HepG2 (cell line): Measurements from ENCODE around the gene ETDC. TPM values are rescaled to one million over a fixed set of nuclear protein-coding genes. Genes with fewer than 3 reads are reported as not detected.

Experiments used
- ATAC-seq: fragments of 200-7000 bp; cut with Tn5 transposase; 3 replicates; pipeline ENCODE4 v1.9.1; 2020; ENCODE audit warnings: mild to moderate bottlenecking, moderate library complexity
- BruUV-seq: library from RNA; stranded (reverse); fragments of 400-500 nt; replicated peaks from 2 replicates; lab custom pipeline; 2021; lab: Mats Ljungman, UMichigan
- CTCF ChIA-PET: fragments of 300-600 bp; formaldehyde crosslinking; extraction: SDS; loops from one replicate; lab custom pipeline; 2021; ENCODE audit warnings: low total read pairs, inconsistent platforms, low intra/inter-chr PET ratio; lab: Yijun Ruan, JAX
- POLR2A ChIA-PET: fragments of 350-600 bp; sonication (Branson Sonifier 250); formaldehyde crosslinking; loops from one replicate; lab custom pipeline; 2020; ENCODE audit warnings: antibody characterized with exemption, inconsistent platforms; lab: Yijun Ruan, JAX
- DNase-seq: peaks from one replicate; pipeline ENCODE4 v3.0.0-alpha.2; 2015; ENCODE audit warnings: low spot score
- FAIRE-seq: peaks from 3 replicates; lab custom pipeline; 2011; peaks lifted over from hg19 to GRCh38; lab: Jason Lieb, UNC
- H2AFZ ChIP-seq: one replicate; pipeline ENCODE4 v1.6.1; 2011; ENCODE audit warnings: low read length, inconsistent platforms
- H3K27ac ChIP-seq: fragments of 300-600 bp; 3 replicates; pipeline ENCODE4 v1.8.0; 2011; ENCODE audit warnings: mixed run types, mild to moderate bottlenecking, mixed read lengths, low read length, inconsistent platforms; ENCODE audit not compliant: insufficient read depth; ENCODE audit errors: extremely low read length
- H3K27me3 ChIP-seq, 2 experiments: fragments of 200-600 bp in 1 of 2; 2 replicates in 1 of 2; 3 replicates in 1 of 2; pipeline versions ENCODE4 v1.6.0 to v1.8.0; 2011; ENCODE audit warnings: low read length in 2 of 2, mild to moderate bottlenecking in 2 of 2, moderate library complexity in 2 of 2, inconsistent platforms in 1 of 2; ENCODE audit not compliant: insufficient read depth in 2 of 2, control insufficient read depth in 1 of 2
- H3K36me3 ChIP-seq, 2 experiments: fragments of 200-600 bp in 1 of 2; replicated peaks in 1 of 2; 2 replicates in 1 of 2; 3 replicates in 1 of 2; pipeline versions ENCODE4 v1.5.1 to v1.8.0; 2011; ENCODE audit warnings: low read length in 2 of 2, inconsistent platforms in 1 of 2; ENCODE audit not compliant: insufficient read depth in 2 of 2, control insufficient read depth in 1 of 2
- H3K4me1 ChIP-seq: 2 replicates; pipeline ENCODE4 v1.5.1; 2012; ENCODE audit warnings: low read length, inconsistent platforms; ENCODE audit not compliant: insufficient read depth
- H3K4me2 ChIP-seq: 2 replicates; pipeline ENCODE4 v1.6.0; 2011; ENCODE audit warnings: low read depth, low read length, inconsistent platforms
- H3K4me3 ChIP-seq, 3 experiments: fragments of 200-600 bp in 1 of 3; sonication (generic), shearing (Covaris generic) in 1 of 3; replicated peaks in 1 of 3; 2 replicates each; pipeline ENCODE4 v1.5.1; 2011 to 2016; ENCODE audit warnings: low read length in 3 of 3, inconsistent platforms in 2 of 3, low read depth in 2 of 3, mild to moderate bottlenecking in 2 of 3, control low read depth in 1 of 3, mixed read lengths in 1 of 3; ENCODE audit not compliant: insufficient read depth in 1 of 3
- H3K79me2 ChIP-seq: one replicate; pipeline ENCODE4 v1.6.1; 2011; ENCODE audit warnings: low read length, inconsistent platforms; ENCODE audit not compliant: insufficient read depth
- H3K9ac ChIP-seq: 2 replicates; pipeline ENCODE4 v1.6.0; 2011; ENCODE audit warnings: mild to moderate bottlenecking, low read depth, low read length, inconsistent platforms; ENCODE audit not compliant: insufficient read depth
- H3K9me3 ChIP-seq: 2 replicates; pipeline ENCODE4 v1.5.1; 2012; ENCODE audit warnings: mild to moderate bottlenecking, low read length
- H4K20me1 ChIP-seq: 2 replicates; pipeline ENCODE4 v1.6.0; 2011; ENCODE audit warnings: inconsistent platforms, mild to moderate bottlenecking, low read length, moderate library complexity; ENCODE audit not compliant: insufficient read depth
- ATF1 ChIP-seq: IDR thresholded peaks from 2 replicates; pipeline ENCODE4 v1.6.1; 2016; ENCODE audit warnings: mild to moderate bottlenecking, control low read depth
- CBX2 ChIP-seq, 2 experiments: fragments of 200-600 bp in 1 of 2; sonication (generic); formaldehyde crosslinking in 1 of 2; IDR thresholded peaks; 2 replicates each; pipeline versions ENCODE4 v1.7.0 to v1.8.1; 2018 to 2022; ENCODE audit warnings: low read depth in 2 of 2, low read length in 1 of 2, mild to moderate bottlenecking in 1 of 2, missing genetic modification reagents in 1 of 2
- CCAR2 ChIP-seq: fragments of 200-400 bp; formaldehyde crosslinking; optimal IDR thresholded peaks from 2 replicates; pipeline ENCODE3; 2018; ENCODE audit warnings: low read depth, mild to moderate bottlenecking, low read length, moderate library complexity
- CENPX ChIP-seq: sonication (generic); formaldehyde crosslinking; IDR thresholded peaks from 2 replicates; pipeline ENCODE4 v1.9.0; 2021; ENCODE audit warnings: mild to moderate bottlenecking, missing genetic modification reagents, moderate library complexity
- GTF2F1 ChIP-seq: fragments of 150-350 bp; IDR thresholded peaks from 2 replicates; pipeline ENCODE4 v1.6.1; 2014; ENCODE audit warnings: low read length
- HOXA5 ChIP-seq: sonication (generic); formaldehyde crosslinking; IDR thresholded peaks from 2 replicates; pipeline ENCODE4 v1.4.0; 2020; ENCODE audit warnings: missing genetic modification reagents
- MYNN ChIP-seq: sonication (generic); formaldehyde crosslinking; IDR thresholded peaks from 2 replicates; pipeline ENCODE4 v1.4.0; 2020; ENCODE audit warnings: mild to moderate bottlenecking, low read depth, missing genetic modification reagents
- PHB2 ChIP-seq: fragments of 450-650 bp; IDR thresholded peaks from 2 replicates; pipeline ENCODE4 v1.6.1; 2018; ENCODE audit not compliant: partially characterized antibody
- PLSCR1 ChIP-seq: sonication (generic); formaldehyde crosslinking; IDR thresholded peaks from 2 replicates; pipeline ENCODE4 v1.5.0; 2020; ENCODE audit warnings: missing genetic modification reagents, mild to moderate bottlenecking, borderline replicate concordance
- ZBTB20 ChIP-seq: sonication (generic); formaldehyde crosslinking; IDR thresholded peaks from 2 replicates; pipeline ENCODE4 v1.8.1; 2023; ENCODE audit warnings: missing genetic modification reagents, low read depth, mild to moderate bottlenecking, borderline replicate concordance
- ZNF382 ChIP-seq: sonication (generic); formaldehyde crosslinking; IDR thresholded peaks from 2 replicates; pipeline ENCODE4 v1.5.0; 2020; ENCODE audit warnings: missing genetic modification reagents, mild to moderate bottlenecking, borderline replicate concordance
- ZNF451 ChIP-seq: sonication (generic); formaldehyde crosslinking; IDR thresholded peaks from 2 replicates; pipeline ENCODE4 v1.5.0; 2020; ENCODE audit warnings: mild to moderate bottlenecking, missing genetic modification reagents
- ZNF597 ChIP-seq: sonication (generic); formaldehyde crosslinking; IDR thresholded peaks from 2 replicates; pipeline ENCODE4 v1.5.0; 2020; ENCODE audit warnings: missing genetic modification reagents
- ZNF674 ChIP-seq: sonication (generic); formaldehyde crosslinking; IDR thresholded peaks from 2 replicates; pipeline ENCODE4 v1.5.0; 2020; ENCODE audit warnings: low read depth, mild to moderate bottlenecking, missing genetic modification reagents
- ZNF724P ChIP-seq: sonication (generic); formaldehyde crosslinking; IDR thresholded peaks from 2 replicates; pipeline ENCODE4 v1.8.0; 2022; ENCODE audit warnings: missing genetic modification reagents, borderline replicate concordance
- WGBS: methylation state at CpG from one replicate; pipeline ENCODE4 v1.1.6; 2017; ENCODE audit warnings: low lambda C conversion rate; 5-methylcytosine and 5-hydroxymethylcytosine counted together
- in situ Hi-C: cut with HindIII; loops from 2 replicates; pipeline ENCODE4 v1.10.0; 2017; ENCODE audit warnings: low pct_unique_long_range_greater_than_20kb; ENCODE audit not compliant: extremely low pct_ligation_motif_present
- intact Hi-C: fragments of 100-400 bp; cut with micrococcal nuclease; formaldehyde crosslinking; loops from one replicate; pipeline ENCODE4 v1.10.0; 2022; ENCODE audit not compliant: unreplicated experiment
- polyA plus RNA-seq, 8 experiments: library from polyadenylated mRNA; depleted of rRNA in 3 of 8; stranded (reverse) in 7 of 8; unstranded in 1 of 8; fragments of >200 nt; fragmentation: Illumina TruSeq in 4 of 8; extraction: Trizol in 4 of 8; gene quantifications; 2 replicates each; pipeline versions ENCODE4 v1.2.1 to v1.2.3, GENCODE V29; 2011 to 2016; ENCODE audit warnings: low read depth in 4 of 8, missing spikeins in 1 of 8, mixed read lengths in 1 of 8; ENCODE audit not compliant: insufficient read depth in 1 of 8
- total RNA-seq, 5 experiments: library from RNA; depleted of rRNA; stranded (reverse); fragments of >200 nt; fragmentation: Illumina TruSeq; extraction: Trizol; gene quantifications; 2 replicates each; pipeline ENCODE4 v1.2.3, GENCODE V29; 2016; ENCODE audit warnings: low read depth in 1 of 5

ETDC gene
- total and polyA plus RNA-seq, 2 of the 13 experiments (the other 11 are each of a cell fraction or from before 2014, with no cell fraction given), result not detected

GRCh38 chrX:135264206-135264605 lies 45.1 kb upstream of the ETDC start:
- Histone ChIP-seq H3K4me2 (no peak overlapping the region), H3K4me1 (no peaks in the 10 kb centered on the region), H3K9me3 (no peaks in the 10 kb centered on the region), H3K36me3 (no peaks in the 10 kb centered on the region), H3K27me3 (no peaks in the 10 kb centered on the region), H2AFZ (no peak overlapping the region), H3K79me2 (no peaks in the 10 kb centered on the region), H3K27ac (no peak overlapping the region), H3K9ac (no peak overlapping the region), H4K20me1 (no peaks in the 10 kb centered on the region), H3K4me3 (no peak overlapping the region)
- intact Hi-C loops (no loop called here), in situ Hi-C loops (no loop called here)
- WGBS, result 70% methylated on average over 2 of the region's 4 CpGs
- CTCF ChIA-PET, result no interaction called here
- ATAC-seq (no peak), DNase-seq (no peak), FAIRE-seq (no peak)
- no TSS peak for BruUV-seq
- POLR2A ChIA-PET, result no interaction called here
- no peak for TF ChIP-seq ZNF597
- TF ChIP-seq ZBTB20 (CRISPR knock-in tag), result no peak
- TF ChIP-seq PLSCR1 (CRISPR knock-in tag), result no peak
- no peak for TF ChIP-seq HOXA5
- TF ChIP-seq GTF2F1, result no peak
- TF ChIP-seq CENPX, result no peak
- TF ChIP-seq ZNF724P (CRISPR knock-in tag), result no peak
- no peak for TF ChIP-seq PHB2
- no peak for TF ChIP-seq CBX2 (IDR thresholded peaks at IDR 0.05; ENCODE audit: low read depth, low read length)
- no peak for TF ChIP-seq CBX2 (CRISPR knock-in tag; IDR thresholded peaks at IDR 0.05; ENCODE audit: low read depth)
- TF ChIP-seq CCAR2, result no peak
- TF ChIP-seq ATF1 (CRISPR knock-in tag), result no peak
- TF ChIP-seq ZNF451, result no peak
- no peak for TF ChIP-seq ZNF674
- TF ChIP-seq MYNN (CRISPR knock-in tag), result no peak
- no peak for TF ChIP-seq ZNF382
